ENCODE data around the gene PDXK. TPM values are rescaled to one million over a fixed set of nuclear protein-coding genes. Genes with fewer than 3 reads are reported as not detected.
A peak's percentile ranks its signal among the peaks of the same experiment; 100 is the strongest.

PDXK gene
- total RNA-seq, 3 donors from 2014 or later = 51.5 to 79.2 (median 65.6) TPM

GRCh38 chr21:43767984-43768867, 49.3 kb downstream of the PDXK start:
- no peaks in the 10 kb centered on the region for H3K9me3 ChIP-seq
- H3K4me1 ChIP-seq = no peaks in the 10 kb centered on the region
- H3K36me3 ChIP-seq = no peaks in the 10 kb centered on the region
- TF ChIP-seq POLR2AphosphoS5 (IDR thresholded peaks at IDR 0.05) (no peak), CTCF (IDR thresholded peaks at IDR 0.05) (no peak), POLR2A (IDR thresholded peaks at IDR 0.05) (no peak)
- DNase-seq (ENCODE audit: low spot score in 2 of 2) = no peak
- H3K27ac ChIP-seq = peak overlapping the region in 1 of 2 donors; percentile 32
- H3K27me3 ChIP-seq = no peaks in the 10 kb centered on the region
- no peak overlapping the region for H3K4me3 ChIP-seq
- intact Hi-C loops (cut with DNase I; ENCODE audit: low total_unique reads) = no loop called here

- no peaks in the 10 kb centered on the region for H3K27me3 ChIP-seq
- no peaks in the 10 kb centered on the region for H3K9me3 ChIP-seq
- H3K36me3 ChIP-seq = peaks cover 5% of the 10 kb centered on the region
- no peak overlapping the region for H3K4me3 ChIP-seq
- TF ChIP-seq POLR2A (IDR thresholded peaks at IDR 0.05) (no peak), CTCF (IDR thresholded peaks at IDR 0.05) (no peak), POLR2AphosphoS5 (IDR thresholded peaks at IDR 0.05) (no peak)
- H3K4me1 ChIP-seq = no peaks in the 10 kb centered on the region
- no peak for DNase-seq (ENCODE audit: low spot score in 2 of 2)
- H3K27ac ChIP-seq = peak overlapping the region in 1 of 2 donors; percentile 32
- intact Hi-C loops (cut with DNase I; ENCODE audit: low total_unique reads) = no loop called here
Observed at GRCh38 chr21:43768868-43769167, 49.9 kb downstream of the PDXK start.

- intact Hi-C loops (cut with DNase I; ENCODE audit: low total_unique reads) = no loop called here
- Histone ChIP-seq H3K27me3 (no peaks in the 10 kb centered on the region), H3K4me1 (no peaks in the 10 kb centered on the region), H3K4me3 (no peak overlapping the region), H3K27ac (no peak overlapping the region), H3K9me3 (no peaks in the 10 kb centered on the region), H3K36me3 (peaks cover 7% of the 10 kb centered on the region)
- no peak for TF ChIP-seq POLR2AphosphoS5 (IDR thresholded peaks at IDR 0.05)
- no peak for TF ChIP-seq POLR2A (IDR thresholded peaks at IDR 0.05)
- no peak for TF ChIP-seq CTCF (IDR thresholded peaks at IDR 0.05)
- DNase-seq (ENCODE audit: low spot score in 2 of 2) = no peak
Observed at GRCh38 chr21:43769325-43769958, 50.5 kb downstream of the PDXK start.

- Histone ChIP-seq H3K27ac (no peak overlapping the region), H3K27me3 (no peaks in the 10 kb centered on the region), H3K36me3 (peaks cover 7% of the 10 kb centered on the region), H3K4me1 (peaks cover 0 to 3% of the 10 kb centered on the region in 2 donors), H3K9me3 (no peaks in the 10 kb centered on the region), H3K4me3 (no peak overlapping the region)
- DNase-seq (ENCODE audit: low spot score in 2 of 2) = no peak
- TF ChIP-seq POLR2AphosphoS5 (IDR thresholded peaks at IDR 0.05) (no peak), CTCF (IDR thresholded peaks at IDR 0.05) (no peak), POLR2A (IDR thresholded peaks at IDR 0.05) (no peak)
- intact Hi-C loops (cut with DNase I; ENCODE audit: low total_unique reads) = no loop called here
Observed at GRCh38 chr21:43770066-43770655, 51.2 kb downstream of the PDXK start.

- Histone ChIP-seq H3K27me3 (no peaks in the 10 kb centered on the region), H3K9me3 (no peaks in the 10 kb centered on the region), H3K27ac (no peak overlapping the region), H3K4me1 (peaks cover 0 to 7% of the 10 kb centered on the region in 2 donors), H3K36me3 (peaks cover 7% of the 10 kb centered on the region), H3K4me3 (no peak overlapping the region)
- intact Hi-C loops (cut with DNase I; ENCODE audit: low total_unique reads) = no loop called here
- DNase-seq (ENCODE audit: low spot score in 2 of 2) = no peak
- no peak for TF ChIP-seq POLR2AphosphoS5 (IDR thresholded peaks at IDR 0.05)
- TF ChIP-seq CTCF (IDR thresholded peaks at IDR 0.05) = no peak
Observed at GRCh38 chr21:43771199-43771675, 52.3 kb downstream of the PDXK start.

All from breast epithelium (tissue), 4 donors.